HG03196 (cell line): ENCODE measurements around the gene ISG20L2.

Experiments used
- ATAC-seq: cut with Tn5 transposase; IDR thresholded peaks from one replicate; pipeline ENCODE4 v1.9.1; 2021; ENCODE audit not compliant: unreplicated experiment

The ISG20L2 gene

DNA sequence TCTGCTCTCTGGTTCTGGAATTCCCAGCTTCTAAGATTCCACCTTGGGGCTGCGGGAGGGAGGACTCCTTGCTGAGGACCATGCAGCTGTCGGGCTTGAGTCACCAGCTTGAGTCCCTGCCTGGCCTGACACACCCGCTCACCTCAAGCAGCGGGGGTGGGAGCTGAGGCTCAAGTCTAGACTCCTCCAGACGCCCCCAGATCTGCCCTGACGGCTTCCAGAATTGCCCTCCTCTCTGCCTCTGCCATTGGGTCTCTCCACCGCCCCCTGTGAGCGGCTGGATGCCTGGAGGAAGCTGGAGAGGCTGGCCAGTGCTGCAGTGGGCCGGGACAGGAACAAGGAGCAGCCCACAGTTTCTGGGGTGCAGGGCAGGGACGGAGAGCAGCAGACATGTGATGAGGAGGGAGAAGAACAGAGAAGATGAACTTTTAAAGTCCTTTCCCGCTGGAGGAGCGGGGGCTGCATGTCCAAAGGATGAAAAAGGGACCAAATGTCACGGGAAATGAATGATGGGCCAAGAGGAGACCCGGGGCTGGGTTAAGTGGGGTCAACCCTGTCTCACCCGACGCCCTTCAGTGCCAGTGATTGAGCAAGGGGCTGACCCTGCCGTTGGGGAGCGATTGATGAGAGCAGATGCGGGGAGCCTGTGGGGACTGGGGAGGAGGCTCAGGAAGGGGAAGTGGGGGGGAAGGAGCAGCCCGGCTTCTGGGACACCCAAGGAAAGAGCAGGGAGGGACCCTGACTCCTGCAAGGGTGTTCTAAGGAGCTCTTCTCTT lies 36.7 kb downstream of the ISG20L2 start:
- no peak for ATAC-seq

DNA sequence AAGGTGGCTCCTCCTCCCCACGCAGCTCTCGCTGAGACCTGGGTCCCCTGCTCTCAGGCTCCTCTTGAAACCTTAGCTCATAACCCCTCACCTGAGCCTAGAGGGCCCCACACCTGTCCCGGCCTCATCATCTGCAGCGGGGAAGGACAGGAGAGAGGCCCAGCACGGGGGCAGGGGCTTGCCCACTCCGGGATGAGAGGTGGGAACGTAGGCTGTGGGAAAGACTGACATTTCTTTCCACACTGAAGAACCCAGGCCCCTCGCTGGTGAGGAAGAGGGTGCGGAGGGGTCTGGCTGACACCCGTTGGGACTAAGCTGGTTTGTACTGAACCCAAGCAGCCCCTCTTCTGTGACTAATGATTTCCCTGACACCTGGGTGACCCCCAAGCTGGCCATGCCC lies 37.4 kb downstream of the ISG20L2 start:
- ATAC-seq: no peak

DNA sequence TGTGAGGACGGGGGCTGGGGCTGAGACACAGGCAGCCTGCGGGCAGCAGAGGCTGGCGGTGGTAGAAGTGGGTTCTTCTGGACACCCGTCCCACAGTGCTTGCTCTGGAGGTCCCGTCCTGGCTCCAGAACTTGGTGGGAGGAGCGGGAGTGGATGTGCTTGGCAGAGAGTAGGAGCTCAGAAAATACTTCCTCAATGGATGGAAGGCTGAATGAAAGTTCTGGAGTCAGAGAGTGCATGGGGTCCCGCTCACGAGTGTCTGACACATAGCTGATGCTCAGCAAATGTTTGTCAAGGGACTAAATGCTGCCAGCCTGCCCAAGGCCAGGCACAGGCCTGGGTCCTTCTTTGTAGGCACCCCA lies 37.9 kb downstream of the ISG20L2 start:
- ATAC-seq: no peak

DNA sequence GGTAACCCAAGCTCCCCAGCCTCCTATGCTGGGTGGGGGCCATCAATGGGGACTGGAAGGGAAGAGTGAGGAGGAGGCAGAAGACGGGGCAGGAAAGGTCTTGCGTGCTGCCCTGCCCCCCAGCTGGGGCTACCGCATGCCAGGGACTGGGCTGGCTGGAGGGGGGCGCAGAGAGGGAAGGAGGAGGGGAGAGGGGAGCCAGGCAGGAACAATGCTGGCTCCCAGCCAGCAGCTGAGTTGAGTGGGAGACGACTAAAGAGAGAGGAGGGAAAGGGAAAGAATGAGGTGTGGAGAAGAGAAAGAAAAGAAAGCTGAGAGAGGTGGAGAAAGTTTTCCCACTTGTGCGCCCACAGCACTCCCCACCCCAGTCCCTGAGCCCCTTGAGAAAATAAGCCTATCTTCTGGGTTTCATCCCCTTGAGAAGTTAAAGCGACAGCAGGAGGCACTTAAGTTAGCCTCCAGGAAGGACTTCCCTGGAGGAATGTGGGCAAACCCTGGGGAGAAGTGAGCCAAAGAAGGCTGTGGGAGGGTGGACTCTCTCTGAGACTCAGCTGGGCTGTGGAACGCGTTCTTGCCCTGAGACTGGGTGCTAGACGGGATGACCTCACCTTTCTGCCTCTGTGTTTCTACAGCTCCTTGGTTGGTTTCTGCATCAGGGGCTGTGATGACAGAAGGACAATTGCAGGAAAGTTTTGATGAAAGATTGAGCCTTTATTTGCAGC lies 38.5 kb downstream of the ISG20L2 start:
- no peak for ATAC-seq

DNA sequence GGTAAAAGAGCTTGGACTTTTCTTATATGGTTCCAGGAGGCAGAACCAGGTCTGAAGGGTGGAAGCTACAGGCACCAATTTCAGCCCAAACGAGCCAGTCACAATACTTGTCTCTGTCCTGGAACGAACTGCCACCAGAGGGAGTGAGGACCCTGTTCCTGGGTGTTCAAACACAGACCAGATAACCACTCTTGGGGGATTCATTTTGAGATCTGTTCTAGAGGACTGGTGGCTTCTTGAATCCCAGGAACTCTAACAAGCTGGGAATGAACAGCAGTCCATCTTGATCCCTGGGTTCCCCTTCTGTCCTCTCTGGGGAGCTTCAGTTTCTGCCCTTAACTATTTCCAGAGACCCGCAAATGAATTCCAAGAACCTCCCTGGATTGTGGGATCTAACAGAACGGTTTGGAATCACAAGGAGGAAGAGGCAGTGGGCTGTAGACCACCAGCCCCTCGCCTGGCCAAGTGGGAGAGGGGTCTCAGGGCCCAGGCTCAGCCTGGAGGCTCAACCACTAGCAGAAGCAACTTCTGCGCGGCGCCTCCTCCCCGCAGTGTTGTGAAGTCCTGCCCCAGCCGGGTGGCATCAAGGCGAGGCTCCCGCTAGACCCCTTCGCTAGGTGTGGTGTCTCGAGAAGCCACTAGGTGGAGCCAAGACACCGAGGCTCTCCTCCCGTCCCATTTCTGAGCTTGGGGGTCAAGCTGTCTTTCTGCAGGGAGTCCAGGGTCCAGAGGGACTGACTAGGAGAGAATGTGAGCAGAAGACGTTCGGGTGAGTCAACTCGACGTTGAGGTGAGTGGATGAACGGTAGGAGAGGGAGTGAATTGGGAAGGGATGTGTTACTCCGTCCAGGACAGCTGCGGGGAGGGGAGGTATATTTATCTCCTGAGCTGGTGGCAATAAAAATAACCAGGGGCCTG lies 39.3 kb downstream of the ISG20L2 start:
- no peak for ATAC-seq

DNA sequence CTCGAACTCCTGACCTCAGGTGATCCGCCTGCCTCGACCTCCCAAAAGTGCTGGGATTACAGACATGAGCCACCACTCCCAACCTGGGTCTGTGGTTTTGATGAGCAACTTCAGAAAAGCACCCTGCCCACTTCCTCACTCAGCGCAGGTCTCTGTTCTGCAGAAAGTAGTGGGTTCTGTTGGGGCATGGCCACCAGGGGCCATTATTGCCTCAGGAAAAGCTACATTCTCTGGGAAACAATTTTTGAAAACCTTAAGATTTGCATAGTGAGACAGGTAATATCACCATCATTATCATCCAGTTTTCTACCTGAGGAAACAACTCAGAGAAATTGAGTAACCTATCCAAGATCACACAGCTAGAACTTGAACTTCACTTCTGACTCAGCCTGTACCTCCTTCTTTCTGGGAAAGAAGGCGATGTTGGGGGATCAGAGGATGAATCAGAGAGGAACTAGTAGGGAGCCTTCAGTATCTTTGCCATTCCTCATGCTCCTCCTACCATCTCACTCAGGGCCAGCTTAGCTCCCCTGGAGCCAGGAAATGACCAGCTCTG lies 44.3 kb downstream of the ISG20L2 start:
- no peak for ATAC-seq

DNA sequence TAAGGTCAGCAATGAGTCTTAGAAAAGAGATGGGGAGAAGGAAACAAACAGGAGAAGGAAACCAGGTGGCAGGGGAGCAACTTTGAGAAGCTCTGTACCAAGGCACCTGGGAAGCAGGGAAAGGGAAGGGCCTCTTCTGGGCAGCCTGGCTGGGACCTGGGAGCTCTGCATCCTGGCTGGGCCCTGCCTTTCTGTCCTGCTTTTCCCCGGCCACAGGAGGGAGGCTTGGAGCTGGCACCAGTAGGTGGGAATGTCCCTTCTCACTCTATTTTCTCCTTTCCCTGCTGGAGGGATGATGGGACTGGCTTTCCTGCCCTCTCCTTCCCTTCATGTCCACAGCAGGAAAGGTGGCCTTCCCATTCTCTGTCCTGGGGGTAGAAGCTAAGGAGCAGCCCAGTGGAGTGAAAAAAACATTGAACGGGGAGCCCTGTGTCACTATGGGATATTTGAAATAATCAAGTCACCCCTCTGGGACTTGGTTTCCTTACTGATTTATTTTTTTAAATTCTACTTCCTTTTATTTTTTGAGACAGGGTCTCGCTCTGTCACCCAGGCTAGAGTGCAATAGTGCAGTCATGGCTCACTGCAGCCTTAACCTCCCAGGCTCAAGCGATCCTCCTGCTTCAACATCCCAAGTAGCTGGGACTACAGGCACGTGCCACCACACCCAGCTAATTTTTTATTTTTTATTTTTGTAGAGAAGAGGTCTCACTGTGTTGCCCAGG lies 46.2 kb downstream of the ISG20L2 start:
- no peak for ATAC-seq

DNA sequence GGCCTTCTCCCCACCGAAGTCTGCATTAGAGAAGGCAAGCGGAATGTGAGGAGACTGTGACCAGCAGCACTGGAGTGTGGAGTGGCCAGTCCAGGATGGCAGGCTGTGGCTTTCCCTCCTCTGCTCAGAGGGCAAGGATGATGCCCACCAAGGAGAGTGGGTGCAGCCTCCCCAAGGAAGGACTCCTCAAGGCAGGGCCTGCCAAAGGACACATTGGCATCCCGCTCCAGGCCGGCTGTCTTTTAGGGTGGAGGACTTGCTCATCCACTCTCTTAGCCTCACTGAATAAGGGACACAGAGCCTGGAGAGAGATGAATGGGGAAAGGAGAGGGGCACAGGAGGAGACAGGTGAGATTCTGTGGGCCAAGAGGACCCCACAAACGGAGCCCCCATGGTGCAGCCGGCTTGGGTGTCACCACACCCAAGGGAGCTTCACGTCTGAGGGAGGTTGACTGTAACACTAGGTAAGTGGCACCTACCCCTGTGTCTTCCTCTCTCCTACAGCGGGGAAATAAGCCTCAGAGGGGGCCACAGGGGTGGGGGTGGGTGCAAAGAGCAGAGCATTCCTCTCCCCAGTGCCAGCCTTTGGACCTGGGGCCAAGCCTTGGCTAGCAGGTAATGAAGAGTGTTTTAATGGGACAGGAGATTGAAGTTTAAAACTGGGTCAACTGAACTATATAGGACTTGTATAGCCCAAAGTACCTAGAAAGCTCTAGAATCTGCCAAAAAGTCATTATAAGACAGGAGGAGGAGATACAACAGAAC lies 47.2 kb downstream of the ISG20L2 start:
- ATAC-seq: no peak

DNA sequence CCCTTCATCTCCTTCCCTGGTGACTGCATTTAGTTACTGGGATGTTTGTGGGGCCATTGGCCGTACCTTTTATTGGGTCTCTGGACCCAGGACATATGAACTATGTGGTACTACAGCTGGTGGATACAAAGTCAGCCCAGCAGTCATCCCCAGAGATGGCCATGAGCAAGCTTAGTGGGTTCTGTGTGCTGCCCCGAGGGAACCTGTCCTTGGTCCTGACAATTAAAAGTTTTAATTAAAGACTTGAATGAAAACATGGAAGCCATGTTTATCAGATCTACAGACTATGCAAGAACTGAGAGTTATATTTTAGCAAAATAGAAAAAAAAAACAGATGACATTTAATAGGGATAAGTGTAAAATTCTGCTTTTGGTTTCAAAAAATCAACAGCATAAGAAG lies 48.5 kb downstream of the ISG20L2 start:
- no peak for ATAC-seq

DNA sequence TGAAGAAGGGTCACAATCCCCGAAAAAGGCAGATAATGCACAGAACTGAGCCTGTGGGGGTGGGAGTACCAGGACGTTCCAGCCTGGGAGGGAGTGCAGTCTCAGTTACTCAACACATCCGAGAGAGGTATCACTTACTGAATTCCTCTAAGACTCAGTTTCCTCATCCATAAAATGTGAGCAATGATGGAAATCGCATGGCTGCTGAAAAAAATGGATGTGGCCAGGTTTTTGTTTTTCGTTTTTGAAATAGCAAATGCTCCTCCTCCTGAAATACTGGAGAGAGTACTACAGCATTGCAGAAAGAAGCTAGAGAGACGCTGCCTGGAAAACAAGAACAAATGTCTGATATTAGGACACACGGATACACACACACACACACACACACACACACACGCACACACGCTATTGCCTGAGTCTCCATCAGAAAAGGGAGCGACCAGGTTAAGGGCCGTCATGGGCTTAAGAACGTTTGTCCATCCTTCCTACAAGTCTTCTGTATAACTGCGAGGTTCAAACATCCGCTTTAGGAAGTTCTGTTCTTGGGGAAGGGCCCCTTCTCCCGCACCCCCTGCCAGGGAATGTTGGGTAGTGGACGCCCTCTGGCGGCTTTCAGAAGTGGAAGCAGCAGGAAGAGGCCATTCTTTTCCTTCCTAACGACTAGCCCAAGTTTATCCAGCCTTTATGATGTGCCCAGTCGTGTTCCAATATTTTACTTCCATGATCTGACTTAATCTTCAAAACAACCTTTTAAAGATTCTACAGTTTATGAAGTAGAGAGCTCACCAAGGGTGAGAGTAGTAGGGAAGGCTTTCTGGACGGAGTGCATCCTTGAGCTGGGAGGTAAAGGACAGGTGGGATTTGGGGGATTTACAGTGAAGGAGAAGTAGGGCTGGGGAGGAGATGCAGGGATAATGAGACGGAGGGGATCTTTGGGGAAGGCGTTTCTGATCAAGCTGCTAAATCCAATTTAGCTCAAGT lies 50.7 kb downstream of the ISG20L2 start:
- no peak for ATAC-seq

DNA sequence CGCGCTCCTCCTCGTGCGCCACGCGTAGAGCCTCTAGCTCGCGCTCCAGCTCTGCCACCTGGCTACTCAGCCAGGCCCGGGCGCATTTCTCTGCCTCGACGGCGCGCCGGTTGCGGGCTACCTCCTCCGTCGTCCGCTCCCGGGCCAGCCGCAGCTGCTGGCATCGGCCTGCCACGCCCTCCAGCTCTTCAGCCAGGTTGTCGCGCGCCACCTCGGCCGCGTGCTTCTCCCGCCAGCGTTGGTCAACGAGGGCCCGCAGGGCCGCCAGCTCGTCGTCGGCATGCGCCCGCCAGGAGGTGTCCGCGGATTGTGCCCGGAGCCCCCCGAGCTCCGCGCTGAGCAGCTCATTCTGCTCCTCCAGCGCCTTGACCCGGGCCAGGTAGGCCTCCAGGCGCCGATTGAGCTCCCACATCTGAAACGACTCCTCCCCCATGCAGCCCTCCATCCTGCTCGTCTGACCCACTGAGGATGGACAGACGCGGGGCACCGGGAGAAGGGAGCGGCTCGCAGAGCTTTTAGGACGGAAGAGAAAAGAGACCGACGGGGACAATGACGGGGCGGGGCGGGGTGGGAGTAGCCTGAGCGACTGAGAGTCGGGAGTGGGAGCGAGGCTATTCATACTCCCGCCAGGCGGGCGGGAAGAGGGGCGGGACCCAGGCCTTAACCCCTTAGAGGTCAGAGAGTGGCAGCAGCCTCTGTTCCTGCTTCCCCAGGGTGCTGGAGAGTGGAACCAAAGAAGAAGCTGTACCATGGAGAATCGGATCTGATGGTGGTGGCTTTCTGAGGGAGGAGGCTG lies 51.5 kb downstream of the ISG20L2 start, which contains the start of gene NES:
TSS of gene NES (minus strand) at position 588 of the 796 bp plus-strand sequence. CDS start at position 445, 143 bp downstream.
- ATAC-seq: no peak

DNA sequence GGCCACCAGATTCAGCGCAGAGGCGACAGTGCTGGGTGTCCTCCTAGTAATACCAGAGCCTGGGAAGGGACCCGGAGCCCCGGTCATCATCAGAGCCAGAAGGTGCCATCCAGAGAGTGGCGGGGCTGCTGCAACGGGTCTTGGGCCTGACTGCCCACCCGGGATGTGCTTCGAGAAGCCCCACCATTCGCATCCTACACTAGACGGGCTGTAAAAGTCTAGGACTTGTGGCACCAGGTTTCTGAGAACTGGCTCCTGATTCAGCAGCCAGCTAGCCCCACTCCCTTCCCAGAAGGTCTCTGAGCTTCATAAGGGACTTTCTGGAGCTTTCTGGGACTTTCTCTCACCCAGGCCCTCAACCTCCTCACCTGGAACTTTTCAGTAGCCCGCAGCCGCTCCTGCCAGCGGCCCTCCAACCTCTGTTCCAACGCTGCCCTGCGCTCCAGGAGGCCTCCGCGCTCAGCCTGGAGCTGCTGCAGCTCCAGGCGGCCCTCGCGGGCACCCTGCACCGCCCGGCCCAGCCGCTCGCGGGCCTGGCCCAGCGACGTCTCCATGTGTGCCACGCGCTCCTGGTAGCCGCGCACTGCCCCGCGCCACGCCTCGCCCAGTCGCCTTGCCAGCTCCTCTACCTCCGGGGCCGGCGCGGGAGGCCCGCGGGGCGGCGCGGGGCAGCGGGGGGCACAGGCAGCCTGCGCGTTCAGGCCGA lies 52.3 kb downstream of the ISG20L2 start:
- no peak for ATAC-seq

DNA sequence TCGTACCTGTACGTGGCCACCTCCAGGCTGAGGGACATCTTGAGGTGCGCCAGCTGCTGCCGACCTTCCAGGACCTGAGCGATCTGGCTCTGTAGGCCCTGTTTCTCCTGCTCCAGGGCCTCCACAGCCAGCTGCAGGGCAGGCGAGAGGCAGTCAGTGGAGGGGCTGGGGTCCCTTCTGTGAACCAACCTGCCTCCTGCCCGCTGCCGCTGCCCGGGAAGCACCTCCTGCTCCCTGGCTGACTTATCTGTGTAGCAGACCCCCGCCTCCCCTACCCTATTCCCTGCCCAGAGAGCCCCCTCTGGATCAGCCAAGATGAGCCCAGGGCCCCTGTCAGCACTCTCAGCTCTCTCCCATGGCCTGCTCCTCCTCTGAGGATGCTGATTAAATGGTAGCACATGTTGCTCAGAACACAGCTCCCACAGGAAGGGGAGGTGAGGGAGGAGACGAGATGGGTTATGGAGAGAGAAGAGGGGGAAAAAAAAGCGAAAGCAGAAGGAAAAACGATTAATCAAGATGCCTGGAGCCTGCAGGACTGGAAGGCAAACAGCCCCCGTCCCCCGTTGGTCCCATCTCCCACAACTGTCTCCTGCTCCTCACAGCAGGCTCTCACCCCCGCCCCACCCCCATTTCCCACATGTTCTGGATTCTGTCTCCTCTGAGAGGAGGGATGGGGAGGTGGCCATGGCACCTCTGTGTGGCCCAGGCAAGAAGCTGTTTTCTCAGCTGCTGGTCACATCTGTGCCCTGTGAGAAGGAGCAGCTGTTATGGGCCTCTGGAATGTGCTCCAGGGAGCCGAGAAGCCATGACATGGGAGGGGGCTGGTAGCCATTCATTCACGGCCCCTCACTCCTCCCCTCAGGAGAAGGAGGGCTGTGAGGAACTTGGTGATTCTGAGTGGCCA lies 53.1 kb downstream of the ISG20L2 start:
- ATAC-seq: no peak

DNA sequence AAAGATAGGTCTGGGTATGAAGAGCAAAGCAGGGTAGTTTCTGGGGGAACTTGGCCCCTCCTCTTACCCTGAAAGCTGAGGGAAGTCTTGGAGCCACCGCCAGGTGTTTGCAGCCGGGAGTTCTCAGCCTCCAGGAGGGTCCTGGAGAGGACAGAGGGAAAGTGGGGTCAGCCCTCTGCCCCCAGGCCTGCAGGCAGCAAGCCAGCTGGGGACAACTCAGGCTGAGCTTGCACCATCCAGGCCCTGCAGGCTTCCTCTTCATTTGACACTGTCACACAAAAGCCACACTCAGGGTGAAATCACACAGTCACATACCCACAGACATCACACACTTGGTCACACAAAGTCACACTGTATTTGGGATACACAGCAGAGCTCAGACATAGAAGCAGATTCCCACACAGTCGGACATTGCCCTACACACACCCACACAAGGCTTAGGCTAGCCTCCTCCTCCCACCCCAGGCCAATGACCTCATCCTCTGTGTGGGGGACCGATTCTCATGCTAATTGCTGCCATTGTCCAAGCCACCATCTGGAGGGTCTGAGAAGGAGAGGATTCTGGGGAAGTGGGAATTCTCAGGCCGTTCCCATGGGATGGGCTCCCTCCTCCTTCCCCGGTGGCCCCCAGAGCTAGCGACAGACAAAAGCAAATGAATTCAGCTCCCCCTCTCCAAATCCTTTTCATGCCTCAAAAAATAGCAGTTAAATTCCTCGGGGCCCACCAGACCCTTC lies 55.0 kb downstream of the ISG20L2 start:
- no peak for ATAC-seq
